K562 (cell line): ENCODE results near the gene AFF3. TPM values are rescaled to one million over a fixed set of nuclear protein-coding genes. Genes with fewer than 3 reads are reported as not detected.

ENCODE experiments used
- BACH1 ChIP-seq: fragments of 200-800 bp; sonication (Bioruptor generic); IDR thresholded peaks from 2 replicates; pipeline ENCODE4 v1.6.1; 2016; ENCODE audit warnings: missing genetic modification characterization, missing compliant biosample characterization
- BRD9 ChIP-seq: fragments of 450-650 bp; IDR thresholded peaks from 2 replicates; pipeline ENCODE4 v1.6.1; 2018; ENCODE audit warnings: low read depth; ENCODE audit not compliant: partially characterized antibody
- CBFB ChIP-seq: sonication (generic); formaldehyde crosslinking; IDR thresholded peaks from 2 replicates; pipeline ENCODE4 v1.4.0; 2020; ENCODE audit warnings: mild to moderate bottlenecking, missing genetic modification reagents
- CREB3L1 ChIP-seq: fragments of 450-650 bp; IDR thresholded peaks from 2 replicates; pipeline ENCODE4 v1.6.1; 2014; ENCODE audit warnings: low read depth, mild to moderate bottlenecking, moderate library complexity, borderline replicate concordance
- DNMT1 ChIP-seq: fragments of 450-650 bp; IDR thresholded peaks from 2 replicates; pipeline ENCODE4 v1.6.1; 2016; ENCODE audit warnings: antibody characterized with exemption, mild to moderate bottlenecking
- FOSL1 ChIP-seq: fragments of 200-800 bp; sonication (Bioruptor generic); conservative IDR thresholded peaks from 2 replicates; pipeline ENCODE4 v1.6.1; 2016; ENCODE audit warnings: missing genetic modification characterization, missing compliant biosample characterization
- HMG20A ChIP-seq: fragments of 450-650 bp; formaldehyde crosslinking; conservative IDR thresholded peaks from 2 replicates; pipeline ENCODE4 v1.4.0; 2020; ENCODE audit warnings: mild to moderate bottlenecking, mixed read lengths
- MAZ ChIP-seq, 2 experiments: fragments of 450-650 bp in 1 of 2; sonication (generic) in 1 of 2; formaldehyde crosslinking; IDR thresholded peaks in 1 of 2; conservative IDR thresholded peaks in 1 of 2; 2 replicates each; pipeline versions ENCODE4 v1.4.0 to v1.5.0; 2020; ENCODE audit warnings: mild to moderate bottlenecking in 1 of 2, missing genetic modification reagents in 1 of 2
- NCOA6 ChIP-seq: fragments of 450-650 bp; IDR thresholded peaks from 2 replicates; pipeline ENCODE4 v1.6.1; 2017; ENCODE audit warnings: mild to moderate bottlenecking
- NCOR1 ChIP-seq: fragments of 450-650 bp; IDR thresholded peaks from 2 replicates; pipeline ENCODE4 v1.6.1; 2016; ENCODE audit warnings: mild to moderate bottlenecking, moderate library complexity
- PHTF2 ChIP-seq: fragments of 250-450 bp; sonication (Bioruptor Pico); IDR thresholded peaks from 2 replicates; pipeline ENCODE4 v1.5.0; 2021; ENCODE audit warnings: mild to moderate bottlenecking
- PML ChIP-seq: IDR thresholded peaks from 2 replicates; pipeline ENCODE4 v1.6.1; 2012; ENCODE audit warnings: low read length, inconsistent platforms
- PPARD ChIP-seq: fragments of 250-450 bp; sonication (Bioruptor Pico); IDR thresholded peaks from 2 replicates; pipeline ENCODE4 v1.8.0; 2022; ENCODE audit warnings: inconsistent platforms, mild to moderate bottlenecking, moderate library complexity
- RBM39 ChIP-seq: fragments of 200-400 bp; formaldehyde crosslinking; optimal IDR thresholded peaks from 2 replicates; pipeline ENCODE3; 2018; ENCODE audit warnings: low read depth, low read length
- RCOR1 ChIP-seq, 2 experiments: IDR thresholded peaks; 2 replicates each; pipeline ENCODE4 v1.6.1; 2012; ENCODE audit warnings: low read depth in 2 of 2, low read length in 2 of 2, borderline replicate concordance in 1 of 2, improper control_type of control experiment in 1 of 2
- RNF219 ChIP-seq: fragments of 250-450 bp; sonication (Bioruptor Pico); IDR thresholded peaks from 2 replicates; pipeline ENCODE4 v1.5.0; 2022; ENCODE audit warnings: mild to moderate bottlenecking
- SIRT6 ChIP-seq: IDR thresholded peaks from one replicate; pipeline ENCODE4 v1.6.1; 2012; ENCODE audit warnings: low read depth, mild to moderate bottlenecking, control low read depth, inconsistent platforms, low read length, moderate library complexity
- SMAD4 ChIP-seq: fragments of 250-450 bp; sonication (Bioruptor Pico); conservative IDR thresholded peaks from 2 replicates; pipeline ENCODE4 v1.8.0; 2021; ENCODE audit warnings: inconsistent platforms, mild to moderate bottlenecking, moderate library complexity
- SMARCE1 ChIP-seq: fragments of 450-650 bp; IDR thresholded peaks from 2 replicates; pipeline ENCODE4 v1.7.1; 2016; ENCODE audit warnings: mild to moderate bottlenecking
- SOX6 ChIP-seq: fragments of 450-650 bp; IDR thresholded peaks from 2 replicates; pipeline ENCODE4 v1.6.1; 2014; ENCODE audit warnings: mild to moderate bottlenecking
- ZBED1 ChIP-seq: IDR thresholded peaks from 2 replicates; pipeline ENCODE4 v1.6.1; 2014
- ZFX ChIP-seq: sonication (generic); formaldehyde crosslinking; IDR thresholded peaks from 2 replicates; pipeline ENCODE4 v1.8.0; 2022; ENCODE audit warnings: mild to moderate bottlenecking, missing genetic modification reagents, moderate library complexity
- ZNF449 ChIP-seq: fragments of 250-450 bp; sonication (Bioruptor Pico); IDR thresholded peaks from 2 replicates; pipeline ENCODE4 v1.8.0; 2022; ENCODE audit warnings: moderate library complexity, mild to moderate bottlenecking, inconsistent platforms
- ZNF699 ChIP-seq: fragments of 250-450 bp; sonication (Bioruptor Pico); IDR thresholded peaks from 2 replicates; pipeline ENCODE4 v1.8.0; 2021; ENCODE audit warnings: mild to moderate bottlenecking, moderate library complexity; ENCODE audit not compliant: insufficient replicate concordance
- polyA plus RNA-seq, 8 experiments: library from polyadenylated mRNA; depleted of rRNA in 4 of 8; stranded (reverse) in 5 of 8; unstranded in 3 of 8; fragments of >200 nt; fragmentation: Nextera tagmentation in 2 of 8; fragmentation: Illumina TruSeq in 1 of 8; extraction: Ambion mirVana in 2 of 8; extraction: Trizol in 1 of 8; gene quantifications; 2 replicates each; pipeline versions ENCODE4 v1.2.1 to v1.2.3, GENCODE V29; 2011 to 2014; ENCODE audit warnings: inconsistent platforms in 1 of 8, missing spikeins in 1 of 8
- total RNA-seq, 7 experiments: library from RNA; depleted of rRNA in 6 of 7; stranded (reverse); fragments of >200 nt in 6 of 7; fragmentation: Illumina TruSeq in 2 of 7; extraction: Trizol in 2 of 7; gene quantifications; 2 replicates each; pipeline versions ENCODE4 v1.2.1 to v1.2.3, GENCODE V29; 2011 to 2021; ENCODE audit warnings: low replicate concordance in 1 of 7

Gene AFF3
- total and polyA plus RNA-seq, 9 of the 15 experiments (the other 6 are each of a cell fraction or from before 2014, with no cell fraction given), result 0.02 to 0.11 TPM; not detected in 7

GRCh38 chr2:99771681-99772333 is 370.6 kb downstream of the AFF3 start (continued):
- 0 out of 2 replicates have a peak, but pooled peaks have one; percentile 45 for TF ChIP-seq ZNF449
- no peak for TF ChIP-seq PPARD (CRISPR knock-in tag)
- TF ChIP-seq FOSL1 (tag), result peak; percentile 53; the same call in 1 of the 2 replicates
- TF ChIP-seq CBFB, result no peak
- peak; percentile 52; the same call in 1 of the 2 replicates for TF ChIP-seq BACH1 (tag)
- no peak for TF ChIP-seq DNMT1
- TF ChIP-seq CREB3L1, result 0 out of 2 replicates have a peak, but pooled peaks have one; percentile 45
- TF ChIP-seq SIRT6, result no peak
- TF ChIP-seq RNF219 (CRISPR knock-in tag), result no peak
- peak; percentile 94 for TF ChIP-seq SMARCE1
- TF ChIP-seq MAZ (CRISPR knock-in tag; conservative IDR thresholded peaks at IDR 0.05 in 1 of 2, IDR thresholded peaks at IDR 0.05 in 1 of 2), result peak in 1 of 2 experiments; percentile 67; a peak in 2 of 4 replicates
- peak; percentile 95 for TF ChIP-seq PML
- peak; percentile 90 for TF ChIP-seq SMAD4 (CRISPR knock-in tag)
- peak; percentile 93 for TF ChIP-seq NCOR1
- TF ChIP-seq HMG20A, result no peak
- peak; percentile 66; the same call in 1 of the 2 replicates for TF ChIP-seq ZBED1
- no peak for TF ChIP-seq BRD9
- TF ChIP-seq RBM39, result no peak
- no peak for TF ChIP-seq PHTF2 (CRISPR knock-in tag)
- TF ChIP-seq RCOR1 (IDR thresholded peaks at IDR 0.05; ENCODE audit: borderline replicate concordance in 1 of 2, low read depth in 2 of 2, low read length in 2 of 2), result peak; percentile 80 to 95
- TF ChIP-seq NCOA6, result peak; percentile 53; the same call in 1 of the 2 replicates
- TF ChIP-seq ZFX (CRISPR knock-in tag), result 0 out of 2 replicates have a peak, but pooled peaks have one; percentile 16
- TF ChIP-seq ZNF699 (CRISPR knock-in tag), result no peak
- peak; percentile 100 for TF ChIP-seq SOX6
